ENCODE data around the gene GAGE12E.
"Not testable (repeated sequence)": the region's sequence is repeated elsewhere in the genome, so short reads cannot be mapped to it uniquely, and the experiment has no call there.

Gene GAGE12E

GRCh38 chrX:49550989-49551388, at the start of gene GAGE12E:
GAGE12E (plus strand) TSS chrX:49551289; CDS start chrX:49552444, 1,155 bp downstream.
- not testable (repeated sequence) for DNase-seq

GRCh38 chrX:49531877-49532276, 19.2 kb upstream of the GAGE12E start, which contains the start of gene GAGE12C:
GAGE12C (plus strand) TSS chrX:49532177; CDS start chrX:49533332, 1,155 bp downstream.
- not testable (repeated sequence) for DNase-seq

GRCh38 chrX:49541433-49541832, 9.7 kb upstream of the GAGE12E start, which contains the start of gene GAGE12D:
GAGE12D (plus strand) TSS chrX:49541733; CDS start chrX:49542888, 1,155 bp downstream.
- not testable (repeated sequence) for DNase-seq

DNA sequence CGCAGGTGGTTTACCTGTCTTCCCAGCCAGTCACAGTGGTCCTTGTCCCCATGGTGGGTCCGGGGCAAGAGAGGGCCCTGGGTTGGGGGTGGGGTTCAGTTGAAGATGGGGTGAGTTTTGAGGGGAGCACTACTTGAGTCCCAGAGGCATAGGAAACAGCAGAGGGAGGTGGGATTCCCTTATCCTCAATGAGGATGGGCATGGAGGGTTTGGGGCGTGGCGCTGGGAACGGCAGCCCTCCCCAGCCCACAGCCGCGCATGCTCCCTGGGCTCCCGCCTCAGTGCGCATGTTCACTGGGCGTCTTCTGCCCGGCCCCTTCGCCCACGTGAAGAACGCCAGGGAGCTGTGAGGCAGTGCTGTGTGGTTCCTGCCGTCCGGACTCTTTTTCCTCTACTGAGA, 9.5 kb downstream of the GAGE12E start, which contains the start of gene GAGE12F:
GAGE12F (plus strand) TSS at position 301 of the 400 bp plus-strand sequence. CDS start 1,155 bp downstream, outside the sequence.
- DNase-seq, result not testable (repeated sequence)

GRCh38 chrX:49568728-49569127, 17.6 kb downstream of the GAGE12E start:
- not testable (repeated sequence) for DNase-seq

- not testable (repeated sequence) for DNase-seq
Measured at GRCh38 chrX:49569152-49569551, 18.1 kb downstream of the GAGE12E start.

- not testable (repeated sequence) for DNase-seq
Measured at GRCh38 chrX:49570100-49570499, 19.0 kb downstream of the GAGE12E start, which contains the start of gene GAGE12G. GAGE12G (plus strand) TSS chrX:49570400; CDS start chrX:49571555, 1,155 bp downstream.

- DNase-seq, result not testable (repeated sequence)
Measured at GRCh38 chrX:49579649-49580048, 28.6 kb downstream of the GAGE12E start, which contains the start of gene GAGE12H. GAGE12H (plus strand) TSS chrX:49579949; CDS start chrX:49581104, 1,155 bp downstream.

DNA sequence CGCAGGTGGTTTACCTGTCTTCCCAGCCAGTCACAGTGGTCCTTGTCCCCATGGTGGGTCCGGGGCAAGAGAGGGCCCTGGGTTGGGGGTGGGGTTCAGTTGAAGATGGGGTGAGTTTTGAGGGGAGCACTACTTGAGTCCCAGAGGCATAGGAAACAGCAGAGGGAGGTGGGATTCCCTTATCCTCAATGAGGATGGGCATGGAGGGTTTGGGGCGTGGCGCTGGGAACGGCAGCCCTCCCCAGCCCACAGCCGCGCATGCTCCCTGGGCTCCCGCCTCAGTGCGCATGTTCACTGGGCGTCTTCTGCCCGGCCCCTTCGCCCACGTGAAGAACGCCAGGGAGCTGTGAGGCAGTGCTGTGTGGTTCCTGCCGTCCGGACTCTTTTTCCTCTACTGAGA, 38.1 kb downstream of the GAGE12E start, which contains the start of gene GAGE2A:
GAGE2A (plus strand) TSS at position 301 of the 400 bp plus-strand sequence. CDS start 1,155 bp downstream, outside the sequence.
- DNase-seq, result not testable (repeated sequence)

DNA sequence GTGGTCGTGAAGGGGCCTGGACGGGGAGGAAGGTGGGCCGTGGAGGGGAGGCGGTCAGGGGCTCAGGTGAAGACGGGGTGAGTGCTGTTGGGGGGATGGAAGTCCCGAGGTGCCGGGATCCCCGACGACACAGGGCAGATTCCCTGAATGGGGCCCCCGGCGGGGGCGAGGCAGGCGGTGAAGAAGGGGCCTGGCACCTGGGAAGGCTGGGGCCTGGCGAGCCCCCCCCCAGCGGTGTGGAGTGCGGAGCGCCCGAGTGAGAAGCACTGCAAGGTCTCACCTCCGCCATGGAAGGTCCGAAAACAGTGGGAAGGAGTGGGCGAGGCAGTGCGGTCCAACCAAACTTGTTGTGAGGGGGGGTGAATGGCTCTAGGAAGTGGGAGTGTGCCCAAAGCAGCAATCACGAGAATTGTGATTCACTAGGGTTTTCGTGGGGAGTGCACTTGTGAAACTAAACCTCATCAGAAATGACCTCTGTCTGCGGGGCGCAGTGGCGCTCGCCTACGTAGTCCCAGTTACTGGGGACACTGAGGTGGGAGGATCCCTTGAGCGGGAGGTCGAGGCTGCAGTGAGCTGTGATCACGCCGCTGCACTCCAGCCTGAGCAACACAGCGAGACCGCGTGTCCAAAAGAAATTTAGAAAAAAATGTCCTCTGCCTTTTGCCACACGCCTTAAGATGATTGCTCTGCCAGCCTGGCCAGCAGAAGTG, 38.8 kb downstream of the GAGE12E start:
- DNase-seq, result peak; percentile 2

GRCh38 chrX:49590488-49590887, 39.4 kb downstream of the GAGE12E start:
- DNase-seq, result not testable (repeated sequence)

DNA sequence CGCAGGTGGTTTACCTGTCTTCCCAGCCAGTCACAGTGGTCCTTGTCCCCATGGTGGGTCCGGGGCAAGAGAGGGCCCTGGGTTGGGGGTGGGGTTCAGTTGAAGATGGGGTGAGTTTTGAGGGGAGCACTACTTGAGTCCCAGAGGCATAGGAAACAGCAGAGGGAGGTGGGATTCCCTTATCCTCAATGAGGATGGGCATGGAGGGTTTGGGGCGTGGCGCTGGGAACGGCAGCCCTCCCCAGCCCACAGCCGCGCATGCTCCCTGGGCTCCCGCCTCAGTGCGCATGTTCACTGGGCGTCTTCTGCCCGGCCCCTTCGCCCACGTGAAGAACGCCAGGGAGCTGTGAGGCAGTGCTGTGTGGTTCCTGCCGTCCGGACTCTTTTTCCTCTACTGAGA, 47.6 kb downstream of the GAGE12E start, which contains the start of gene GAGE1:
GAGE1 (plus strand) TSS at position 301 of the 400 bp plus-strand sequence. CDS start 1,155 bp downstream, outside the sequence.
- not testable (repeated sequence) for DNase-seq
